ENCODE measurements around the gene CMPK1.

Gene CMPK1

GRCh38 chr1:47399138-47399845 is 65.7 kb downstream of the CMPK1 start:
- DNase-seq: no peak

GRCh38 chr1:47399846-47400155 is 66.2 kb downstream of the CMPK1 start:
- DNase-seq: no peak

GRCh38 chr1:47401761-47402160 is 68.2 kb downstream of the CMPK1 start:
- DNase-seq: no peak

- no peak for DNase-seq
Observed at GRCh38 chr1:47402591-47402990, 69.0 kb downstream of the CMPK1 start.

GRCh38 chr1:47403321-47403910 is 69.8 kb downstream of the CMPK1 start:
- no peak for DNase-seq

- DNase-seq: no peak
Observed at GRCh38 chr1:47405697-47406096, 72.1 kb downstream of the CMPK1 start.

- no peak for DNase-seq
Observed at GRCh38 chr1:47406966-47407365, 73.4 kb downstream of the CMPK1 start.

- DNase-seq: no peak
Observed at GRCh38 chr1:47407481-47407880, 73.9 kb downstream of the CMPK1 start.

GRCh38 chr1:47409311-47410067 is 75.9 kb downstream of the CMPK1 start:
- no peak for DNase-seq

- DNase-seq: no peak
Observed at GRCh38 chr1:47410068-47410455, 76.5 kb downstream of the CMPK1 start.

GRCh38 chr1:47411436-47411835 is 77.8 kb downstream of the CMPK1 start:
- no peak for DNase-seq

- no peak for DNase-seq
Observed at GRCh38 chr1:47412437-47412836, 78.8 kb downstream of the CMPK1 start.

- DNase-seq: no peak
Observed at GRCh38 chr1:47415728-47416318, 82.2 kb downstream of the CMPK1 start, which contains the start of gene FOXE3. TSS of gene FOXE3 (plus strand) at chr1:47416285. CDS start at chr1:47416316, 31 bp downstream.

- DNase-seq: no peak
Observed at GRCh38 chr1:47416319-47417169, 83.0 kb downstream of the CMPK1 start.

- DNase-seq: no peak
Observed at GRCh38 chr1:47417170-47418044, 83.8 kb downstream of the CMPK1 start.

GRCh38 chr1:47418122-47418521 is 84.5 kb downstream of the CMPK1 start:
- DNase-seq: no peak

GRCh38 chr1:47418681-47419325 is 85.2 kb downstream of the CMPK1 start:
- DNase-seq: no peak

GRCh38 chr1:47420547-47420946 is 87.0 kb downstream of the CMPK1 start:
- DNase-seq: no peak

- DNase-seq: no peak
Observed at GRCh38 chr1:47423872-47424271, 90.3 kb downstream of the CMPK1 start.

GRCh38 chr1:47424336-47424982 is 90.9 kb downstream of the CMPK1 start:
- no peak for DNase-seq

Data from activated CD8-positive, alpha-beta memory T cell treated with anti-CD3 and anti-CD28 coated beads, Interleukin-2, amount 50 U/mL, for 4 hours (primary cell).